Measurements from ENCODE around the gene SLC9A1. TPM values are rescaled to one million over a fixed set of nuclear protein-coding genes. Genes with fewer than 3 reads are reported as not detected.

The SLC9A1 gene
- total and polyA plus RNA-seq, 2 of the 8 experiments (the other 6 are each of a cell fraction or from before 2014, with no cell fraction given): 11.3 to 25.1 TPM

DNA sequence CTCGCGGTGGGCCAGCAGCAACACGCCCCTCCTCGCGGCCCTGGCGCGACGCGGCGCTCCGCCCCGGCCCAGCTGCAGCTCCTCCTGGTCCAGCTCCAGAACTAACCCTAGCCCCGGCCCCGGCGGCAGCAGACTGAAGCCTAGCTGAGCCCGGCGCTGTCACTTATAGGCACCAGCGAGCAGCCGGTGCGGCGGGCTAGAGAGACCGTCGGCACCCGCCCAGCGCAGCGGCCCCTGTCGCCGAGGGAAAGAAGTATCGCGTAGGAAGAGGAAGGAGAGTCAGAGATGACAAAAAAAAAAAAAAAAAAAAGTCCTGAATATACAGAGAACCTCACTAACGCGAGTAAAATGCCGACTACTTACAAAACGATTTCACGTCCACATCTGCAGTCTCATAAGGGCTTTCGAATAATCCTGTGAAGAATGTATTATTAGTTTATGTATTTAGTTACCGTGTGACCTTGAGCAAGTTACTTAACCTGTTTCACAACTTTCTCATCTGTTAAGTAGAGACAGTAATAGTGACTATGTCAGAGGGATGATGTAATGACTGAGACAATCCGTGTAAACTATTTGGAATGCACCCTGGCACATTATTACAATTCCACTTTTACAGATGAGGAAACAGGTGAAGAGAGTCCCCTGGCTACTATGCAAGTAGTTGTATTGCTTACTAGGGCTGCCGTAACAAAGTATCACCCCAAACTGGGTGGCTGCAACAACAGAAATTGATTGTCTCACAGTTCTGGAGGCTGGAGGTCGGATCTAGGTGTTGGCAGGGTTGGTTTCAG is at the start of gene SLC9A1 (continued):
- TF ChIP-seq JUND (IDR thresholded peaks at IDR 0.05; ENCODE audit: low read length) (peak; percentile 21; the same call in 1 of the 2 replicates), TEAD4 (IDR thresholded peaks at IDR 0.05; ENCODE audit: low read depth, low read length) (peak; percentile 4; the same call in 1 of the 2 replicates), JUN (IDR thresholded peaks at IDR 0.05; ENCODE audit: low read depth, low read length) (0 out of 2 replicates have a peak, but pooled peaks have one; percentile 36), HDAC6 (IDR thresholded peaks at IDR 0.05; ENCODE audit: low read depth, low read length) (no peak), SP1 (IDR thresholded peaks at IDR 0.05; ENCODE audit: low read depth, low read length) (peak; percentile 86), CBX5 (IDR thresholded peaks at IDR 0.05; ENCODE audit: low read depth, low read length) (no peak), EZH2 (IDR thresholded peaks at IDR 0.05; ENCODE audit: low read depth, low read length, severe bottlenecking) (no peak), GABPA (IDR thresholded peaks at IDR 0.05; ENCODE audit: borderline replicate concordance, insufficient read depth, low read length) (no peak), EGR1 (IDR thresholded peaks at IDR 0.05; ENCODE audit: borderline replicate concordance, low read depth, low read length) (peak; percentile 96), YY1 (IDR thresholded peaks at IDR 0.05; ENCODE audit: low read depth, low read length) (no peak), TAF7 (optimal IDR thresholded peaks at IDR 0.05; ENCODE audit: borderline replicate concordance, low read depth, low read length) (peak; percentile 100), SP2 (IDR thresholded peaks at IDR 0.05; ENCODE audit: low read length) (peak; percentile 95), BRCA1 (IDR thresholded peaks at IDR 0.05; ENCODE audit: low read depth, low read length) (no peak), POLR2A (IDR thresholded peaks at IDR 0.05; ENCODE audit: control extremely low read depth in 1 of 2, low read depth in 2 of 2, low read length in 2 of 2) (peak; percentile 99 to 100), FOSL1 (IDR thresholded peaks at IDR 0.05; ENCODE audit: insufficient read depth, low read depth, low read length) (no peak), POLR2AphosphoS5 (IDR thresholded peaks at IDR 0.05; ENCODE audit: low read depth, low read length) (peak; percentile 99), KDM1A (IDR thresholded peaks at IDR 0.05; ENCODE audit: borderline replicate concordance, low read length) (no peak), NRF1 (IDR thresholded peaks at IDR 0.05; ENCODE audit: low read depth, low read length) (peak; percentile 31; the same call in 1 of the 2 replicates), HDAC2 (IDR thresholded peaks at IDR 0.05; ENCODE audit: borderline replicate concordance in 1 of 2, low read depth in 2 of 2, low read length in 2 of 2) (peak in 1 of 2 experiments; percentile 29; a peak in 1 of 4 replicates), SRF (IDR thresholded peaks at IDR 0.05; ENCODE audit: low read depth, low read length) (no peak), TAF1 (IDR thresholded peaks at IDR 0.05; ENCODE audit: low read depth, low read length) (peak; percentile 100), TCF12 (IDR thresholded peaks at IDR 0.05; ENCODE audit: low read depth, low read length) (peak; percentile 58; the same call in 1 of the 2 replicates)
- TF ChIP-seq, protein P1, sequence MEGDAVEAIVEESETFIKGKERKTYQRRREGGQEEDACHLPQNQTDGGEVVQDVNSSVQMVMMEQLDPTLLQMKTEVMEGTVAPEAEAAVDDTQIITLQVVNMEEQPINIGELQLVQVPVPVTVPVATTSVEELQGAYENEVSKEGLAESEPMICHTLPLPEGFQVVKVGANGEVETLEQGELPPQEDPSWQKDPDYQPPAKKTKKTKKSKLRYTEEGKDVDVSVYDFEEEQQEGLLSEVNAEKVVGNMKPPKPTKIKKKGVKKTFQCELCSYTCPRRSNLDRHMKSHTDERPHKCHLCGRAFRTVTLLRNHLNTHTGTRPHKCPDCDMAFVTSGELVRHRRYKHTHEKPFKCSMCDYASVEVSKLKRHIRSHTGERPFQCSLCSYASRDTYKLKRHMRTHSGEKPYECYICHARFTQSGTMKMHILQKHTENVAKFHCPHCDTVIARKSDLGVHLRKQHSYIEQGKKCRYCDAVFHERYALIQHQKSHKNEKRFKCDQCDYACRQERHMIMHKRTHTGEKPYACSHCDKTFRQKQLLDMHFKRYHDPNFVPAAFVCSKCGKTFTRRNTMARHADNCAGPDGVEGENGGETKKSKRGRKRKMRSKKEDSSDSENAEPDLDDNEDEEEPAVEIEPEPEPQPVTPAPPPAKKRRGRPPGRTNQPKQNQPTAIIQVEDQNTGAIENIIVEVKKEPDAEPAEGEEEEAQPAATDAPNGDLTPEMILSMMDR (IDR thresholded peaks at IDR 0.05; ENCODE audit: control extremely low read depth in 1 of 3, insufficient read depth in 1 of 3, low read depth in 1 of 3, low read length in 3 of 3): peak; percentile 77 to 89 (median 83)

Measured in H1 (cell line).